NT2/D1 (cell line): Measurements from ENCODE around the gene KANSL3.

Experiments
- SUZ12 ChIP-seq: IDR thresholded peaks from 2 replicates; pipeline ENCODE4 v1.6.1; 2011; ENCODE audit not compliant: insufficient read length, insufficient read depth; ENCODE audit errors: extremely low read depth
- YY1 ChIP-seq: IDR thresholded peaks from 2 replicates; pipeline ENCODE4 v1.6.1; 2011; ENCODE audit not compliant: insufficient read length, insufficient read depth
- ZNF274 ChIP-seq: IDR thresholded peaks from 2 replicates; pipeline ENCODE4 v1.6.1; 2011; ENCODE audit warnings: mild to moderate bottlenecking, low read depth, low read length

DNA sequence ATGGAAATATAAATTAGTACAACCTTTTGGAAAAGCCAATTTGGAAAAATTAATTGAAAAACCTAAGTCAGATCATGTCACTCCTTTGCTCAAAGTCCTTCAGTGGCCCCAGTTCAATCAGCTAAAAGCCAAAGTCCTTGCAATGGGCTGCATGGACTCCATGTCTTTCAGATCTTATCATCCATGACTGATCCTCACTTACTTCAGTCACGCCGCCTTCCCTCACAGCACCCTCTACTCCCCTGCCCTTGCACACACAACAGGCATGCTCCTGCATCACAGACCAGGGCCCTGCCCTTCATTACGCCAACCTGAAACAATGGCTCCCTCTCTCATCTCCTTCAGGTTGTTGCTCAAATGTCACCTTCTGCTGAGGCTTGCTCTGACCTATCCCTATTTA, 15.6 kb downstream of the KANSL3 start:
- no peak for TF ChIP-seq ZNF274
- TF ChIP-seq YY1, result no peak
- no peak for TF ChIP-seq SUZ12
